Adrenal gland (tissue), 12 donors: ENCODE data around the gene DSCAML1. TPM values are rescaled to one million over a fixed set of nuclear protein-coding genes. Genes with fewer than 3 reads are reported as not detected.

Experiments
- DNase-seq, 7 donors: peaks; one replicate each; pipeline ENCODE4 v3.0.0-alpha.2; 2019 to 2020
- H3K27ac ChIP-seq, 5 donors: fragments of 200-600 bp; sonication (generic) in 4 of 5; 1 replicate in 3 of 5; 2 replicates in 2 of 5; pipeline versions ENCODE4 v1.5.1 to v1.8.0; 2016 to 2020; ENCODE audit warnings: mild to moderate bottlenecking in 1 of 5
- H3K27me3 ChIP-seq: fragments of 200-600 bp; 2 replicates; pipeline ENCODE4 v1.8.0; 2021
- H3K36me3 ChIP-seq, 2 donors: fragments of 200-600 bp; replicated peaks in 1 of 2; 1 replicate in 1 of 2; 2 replicates in 1 of 2; pipeline versions ENCODE4 v1.5.1 to v1.8.0; 2018 to 2022
- H3K4me1 ChIP-seq, 2 donors: fragments of 200-600 bp; replicated peaks in 1 of 2; 1 replicate in 1 of 2; 2 replicates in 1 of 2; pipeline versions ENCODE4 v1.5.1 to v1.8.0; 2018 to 2021
- H3K4me3 ChIP-seq, 4 donors: fragments of 200-600 bp; sonication (generic) in 3 of 4; one replicate each; pipeline ENCODE4 v1.5.1; 2016 to 2018
- H3K9me3 ChIP-seq, 3 donors: fragments of 200-600 bp; sonication (generic) in 1 of 3; replicated peaks in 1 of 3; 1 replicate in 2 of 3; 2 replicates in 1 of 3; pipeline versions ENCODE4 v1.5.1 to v1.8.0; 2016 to 2021
- CTCF ChIP-seq, 6 experiments: fragments of 450-650 bp in 4 of 6; fragments of 200-600 bp in 2 of 6; sonication (generic) in 1 of 6; IDR thresholded peaks; 1 replicate in 5 of 6; 2 replicates in 1 of 6; pipeline versions ENCODE4 v1.5.1 to v1.8.0; 2016 to 2021; ENCODE audit warnings: antibody characterized with exemption in 6 of 6, mild to moderate bottlenecking in 2 of 6, moderate library complexity in 1 of 6
- POLR2A ChIP-seq, 2 donors: fragments of 450-650 bp; IDR thresholded peaks; one replicate each; pipeline ENCODE4 v1.6.1; 2017; ENCODE audit warnings: antibody characterized with exemption in 2 of 2, mild to moderate bottlenecking in 2 of 2, moderate library complexity in 1 of 2
- WGBS, 4 donors: extraction: QIAGEN DNeasy Blood & Tissue Kit in 2 of 4; methylation state at CpG; one replicate each; pipeline versions ENCODE4 v1.1.5 to v1.1.7; 2013 to 2017; 5-methylcytosine and 5-hydroxymethylcytosine counted together
- intact Hi-C, 2 donors: fragments of 100-400 bp; cut with DNase I; formaldehyde crosslinking; loops; one replicate each; pipeline versions ENCODE4 v1.14.1 to v1.15.0; 2022 to 2023
- polyA plus RNA-seq, 3 donors: library from polyadenylated mRNA; stranded (reverse); fragments of 200-250 nt in 2 of 3; fragments of 350-450 nt in 1 of 3; fragmentation: Illumina TruSeq in 1 of 3; extraction: RNeasy Lipid Tissue Mini Kit (QIAGEN cat#74804) in 1 of 3; gene quantifications; one replicate each; pipeline ENCODE4 v1.2.3, GENCODE V29; 2013 to 2014
- total RNA-seq, 9 donors: library from RNA; depleted of rRNA in 4 of 9; stranded (reverse); fragments of >200 nt in 4 of 9; fragments of 120-200 nt in 1 of 9; fragmentation: NEBNext Ultra II Directional in 1 of 9; extraction: Animal tissue kit (Norgen Biotek cat#: 25700) in 1 of 9; gene quantifications; one replicate each; pipeline versions ENCODE4 v1.1.0 to v1.2.4, GENCODE V29; 2013 to 2023
- donor health status: healthy with polysubstance abuse.
- donor health status: Bipolar disorder and iron deficiency.
- donor health status: DM: yes; HTN: yes; CAD: no.
- donor health status: DM: no; HTN: no; CAD: no.
- donor health status: DM: no; HTN: no; CAD: no.
- donor health status: DM: yes; HTN: yes; CAD: no.

The DSCAML1 gene
- total and polyA plus RNA-seq, 12 donors = 0.09 to 1.9 (median 0.55) TPM; not detected in 1

DNA sequence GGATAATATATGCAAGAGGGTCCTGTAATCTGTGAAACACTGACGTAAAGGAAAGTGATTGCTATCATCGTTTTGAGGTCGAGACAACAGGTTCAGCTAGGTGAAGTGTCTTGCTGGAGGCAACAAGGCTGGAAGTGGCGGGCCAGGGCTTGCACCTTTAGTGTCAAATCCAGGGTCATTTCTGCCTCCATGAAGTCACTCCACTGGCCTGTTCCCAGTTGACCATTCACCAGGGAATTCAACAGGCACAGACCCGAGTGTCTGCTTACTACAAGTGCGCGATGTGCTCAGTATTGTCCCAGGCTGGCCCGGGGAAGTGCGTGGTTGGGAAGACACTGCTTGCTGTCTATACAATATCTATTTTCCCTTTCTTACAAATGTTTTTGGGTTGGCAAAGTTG is 244.4 kb downstream of the DSCAML1 start:
- Histone ChIP-seq H3K27ac (no peak overlapping the region), H3K4me3 (no peak overlapping the region), H3K27me3 (no peaks in the 10 kb centered on the region), H3K36me3 (no peaks in the 10 kb centered on the region), H3K4me1 (no peaks in the 10 kb centered on the region), H3K9me3 (no peaks in the 10 kb centered on the region)
- TF ChIP-seq POLR2A (IDR thresholded peaks at IDR 0.05) (no peak), CTCF (IDR thresholded peaks at IDR 0.05) (no peak)
- intact Hi-C loops = no loop called here
- no peak for DNase-seq
- WGBS, 4 donors = 75 to 89% (median 86%) methylated on average over 9 of the region's 9 CpGs

DNA sequence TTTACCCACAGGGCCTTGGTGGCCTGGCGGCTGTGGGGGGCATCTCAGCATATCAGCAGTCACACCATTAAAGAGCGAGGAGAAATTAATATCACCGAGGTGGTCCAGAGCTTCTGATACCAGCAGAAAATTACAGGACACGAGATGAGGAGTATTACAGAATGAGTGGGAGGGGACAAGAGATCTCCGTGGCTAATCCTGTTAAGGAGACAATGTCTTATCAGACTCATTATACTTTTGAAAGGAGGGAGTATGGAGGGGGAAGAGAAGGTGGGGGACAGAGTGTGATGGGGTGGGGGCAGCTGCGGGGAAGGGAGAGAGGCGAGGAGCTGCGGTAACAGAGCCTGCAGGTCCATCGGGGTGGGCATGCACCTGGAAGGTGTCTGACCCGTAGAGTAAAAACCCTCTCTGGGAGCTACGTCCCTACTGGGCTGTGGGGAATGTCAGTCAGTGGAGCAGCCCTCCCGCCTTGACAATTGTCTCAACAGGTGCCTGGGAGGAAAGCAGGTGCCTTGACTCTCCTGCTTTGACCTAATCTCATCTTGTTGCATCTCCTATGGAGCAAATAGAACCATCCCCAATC is 245.2 kb downstream of the DSCAML1 start:
- TF ChIP-seq CTCF (IDR thresholded peaks at IDR 0.05) (no peak), POLR2A (IDR thresholded peaks at IDR 0.05) (no peak)
- 57 to 73% (median 65%) methylated on average over 12 of the region's 12 CpGs for WGBS, 4 donors
- no peaks in the 10 kb centered on the region for H3K4me1 ChIP-seq
- H3K27me3 ChIP-seq = no peaks in the 10 kb centered on the region
- H3K9me3 ChIP-seq = no peaks in the 10 kb centered on the region
- DNase-seq = no peak
- no peak overlapping the region for H3K4me3 ChIP-seq
- H3K27ac ChIP-seq = no peak overlapping the region
- intact Hi-C loops = no loop called here
- H3K36me3 ChIP-seq = no peaks in the 10 kb centered on the region

DNA sequence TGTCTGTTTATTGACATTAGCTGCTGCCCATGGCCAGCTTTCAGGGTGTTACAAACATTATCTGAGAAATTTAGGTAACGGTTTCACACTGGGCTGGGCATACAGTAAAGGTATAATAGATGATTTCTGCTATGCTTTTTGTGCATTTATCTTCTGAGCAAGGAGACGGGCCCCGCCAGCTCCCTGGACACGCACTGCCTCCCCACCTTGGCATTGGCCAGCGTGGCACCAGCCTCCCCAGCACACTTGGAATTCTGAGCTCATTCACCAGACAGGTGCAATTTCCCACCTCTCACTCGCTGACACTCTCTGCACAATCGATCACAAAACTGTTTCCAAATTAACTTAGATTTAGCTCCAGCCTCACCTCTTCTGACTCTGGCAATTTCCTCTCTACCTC is 246.6 kb downstream of the DSCAML1 start:
- H3K4me1 ChIP-seq = no peaks in the 10 kb centered on the region
- no peaks in the 10 kb centered on the region for H3K27me3 ChIP-seq
- no peak overlapping the region for H3K4me3 ChIP-seq
- intact Hi-C loops = no loop called here
- no peak for DNase-seq
- TF ChIP-seq POLR2A (IDR thresholded peaks at IDR 0.05) (no peak), CTCF (IDR thresholded peaks at IDR 0.05) (no peak)
- H3K36me3 ChIP-seq = no peaks in the 10 kb centered on the region
- no peaks in the 10 kb centered on the region for H3K9me3 ChIP-seq
- WGBS, 4 donors = 89 to 96% (median 92%) methylated on average over 7 of the region's 7 CpGs
- H3K27ac ChIP-seq = no peak overlapping the region

DNA sequence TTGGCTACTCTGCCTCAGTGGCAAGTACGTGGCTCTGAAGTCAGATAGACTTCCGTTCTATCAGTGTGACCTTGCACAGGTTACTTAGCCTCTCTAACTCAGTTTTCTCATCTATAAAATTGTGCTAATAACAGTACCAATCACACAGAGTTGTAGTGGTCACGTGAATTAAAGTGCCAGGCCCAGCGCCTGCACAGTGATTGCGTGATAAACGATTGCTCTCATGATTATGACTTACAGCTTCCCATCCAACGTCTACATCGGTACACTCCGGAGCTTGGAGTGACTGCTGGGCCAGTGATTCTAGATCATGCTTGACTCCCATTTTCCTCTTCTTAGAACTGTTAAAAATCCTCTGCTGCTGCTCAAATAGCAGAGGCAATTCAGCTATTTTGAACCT is 247.6 kb downstream of the DSCAML1 start:
- TF ChIP-seq POLR2A (IDR thresholded peaks at IDR 0.05) = no peak
- no peak for TF ChIP-seq CTCF (IDR thresholded peaks at IDR 0.05)
- no peaks in the 10 kb centered on the region for H3K27me3 ChIP-seq
- H3K4me3 ChIP-seq = no peak overlapping the region
- no peak for DNase-seq
- no peak overlapping the region for H3K27ac ChIP-seq
- H3K36me3 ChIP-seq = no peaks in the 10 kb centered on the region
- no peaks in the 10 kb centered on the region for H3K4me1 ChIP-seq
- no peaks in the 10 kb centered on the region for H3K9me3 ChIP-seq
- WGBS, 4 donors = 73 to 88% (median 84%) methylated on average over 9 of the region's 9 CpGs
- intact Hi-C loops = no loop called here
